RPMI8226 (cell line): ENCODE measurements around the gene ABI3BP.

ENCODE experiments used
- DNase-seq: peaks from one replicate; pipeline ENCODE4 v3.0.0-alpha.2; 2015

ABI3BP gene

DNA sequence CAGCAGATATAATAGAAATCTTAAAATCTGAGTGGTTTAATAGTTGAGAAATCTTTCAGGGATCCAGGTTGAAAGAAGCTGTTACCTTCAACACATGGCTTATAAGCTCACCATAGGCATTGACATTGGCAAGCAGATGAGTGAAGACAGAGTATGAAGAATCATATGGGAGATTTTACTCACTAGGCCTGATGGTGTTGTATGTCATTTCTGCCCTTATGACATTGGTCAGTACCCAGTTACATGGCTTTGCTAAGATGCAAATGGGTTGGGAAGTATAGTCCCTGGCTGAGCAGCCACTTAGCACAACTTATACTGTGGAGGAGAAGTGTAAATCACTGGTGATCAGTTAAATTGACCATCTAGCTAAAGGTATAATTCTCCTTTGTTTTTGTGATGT is 278.0 kb downstream of the ABI3BP start:
- DNase-seq, result no peak

DNA sequence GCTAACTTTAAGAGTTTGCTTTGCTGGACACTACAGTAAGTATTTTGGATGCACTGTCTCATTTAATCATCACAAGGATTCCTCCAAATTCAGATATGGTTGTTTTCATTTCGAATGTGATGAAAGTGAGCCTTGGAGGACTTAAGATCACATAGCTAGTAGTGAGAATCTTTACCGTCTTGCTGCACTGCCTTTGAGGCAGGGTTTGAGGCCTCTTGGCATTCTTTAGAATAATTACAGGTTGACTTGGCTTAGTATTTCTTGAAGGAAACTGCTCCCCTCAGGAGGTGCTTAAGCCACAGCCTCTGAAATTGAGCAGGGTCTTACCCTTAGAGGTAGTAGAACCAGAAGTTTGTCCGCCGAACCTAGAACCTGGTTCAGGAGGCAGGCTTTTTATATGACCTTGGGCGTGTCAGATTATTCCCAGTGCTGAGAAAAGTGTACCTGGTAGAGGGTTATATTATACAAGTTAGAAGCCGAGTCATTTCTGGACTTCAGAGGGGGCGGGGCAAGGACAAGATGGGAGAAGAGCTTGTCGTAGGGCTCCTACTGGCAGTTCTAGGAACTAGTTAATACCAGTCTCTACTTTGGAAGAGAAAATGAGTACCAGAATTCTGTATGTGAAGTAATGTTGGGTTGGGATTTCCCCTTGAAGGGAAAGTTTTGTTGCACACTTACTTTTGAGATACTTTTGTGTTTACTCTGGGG is 282.8 kb downstream of the ABI3BP start:
- DNase-seq, result peak; percentile 79

DNA sequence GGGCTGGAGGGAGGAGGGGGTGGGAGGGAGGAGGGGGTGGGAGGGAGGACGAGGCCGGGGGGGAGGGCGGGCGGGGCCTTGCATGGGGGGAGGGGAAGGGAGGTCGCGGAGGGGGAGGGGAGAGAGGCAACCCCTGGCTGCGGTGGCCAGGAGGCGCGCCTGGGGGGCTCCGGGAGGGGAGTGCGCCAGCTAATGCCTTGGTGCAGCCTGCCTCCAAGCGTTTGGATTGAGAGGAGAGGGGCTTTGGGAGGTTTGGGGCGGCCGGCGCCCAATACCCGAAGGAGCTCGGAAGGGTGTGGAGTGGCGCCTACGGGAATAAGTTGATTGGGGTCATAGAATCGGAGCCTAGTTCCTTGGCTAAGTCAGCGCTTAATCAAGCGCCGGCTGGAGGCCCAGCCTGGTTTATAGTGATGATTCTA is 283.4 kb downstream of the ABI3BP start:
- DNase-seq, result peak; percentile 42

DNA sequence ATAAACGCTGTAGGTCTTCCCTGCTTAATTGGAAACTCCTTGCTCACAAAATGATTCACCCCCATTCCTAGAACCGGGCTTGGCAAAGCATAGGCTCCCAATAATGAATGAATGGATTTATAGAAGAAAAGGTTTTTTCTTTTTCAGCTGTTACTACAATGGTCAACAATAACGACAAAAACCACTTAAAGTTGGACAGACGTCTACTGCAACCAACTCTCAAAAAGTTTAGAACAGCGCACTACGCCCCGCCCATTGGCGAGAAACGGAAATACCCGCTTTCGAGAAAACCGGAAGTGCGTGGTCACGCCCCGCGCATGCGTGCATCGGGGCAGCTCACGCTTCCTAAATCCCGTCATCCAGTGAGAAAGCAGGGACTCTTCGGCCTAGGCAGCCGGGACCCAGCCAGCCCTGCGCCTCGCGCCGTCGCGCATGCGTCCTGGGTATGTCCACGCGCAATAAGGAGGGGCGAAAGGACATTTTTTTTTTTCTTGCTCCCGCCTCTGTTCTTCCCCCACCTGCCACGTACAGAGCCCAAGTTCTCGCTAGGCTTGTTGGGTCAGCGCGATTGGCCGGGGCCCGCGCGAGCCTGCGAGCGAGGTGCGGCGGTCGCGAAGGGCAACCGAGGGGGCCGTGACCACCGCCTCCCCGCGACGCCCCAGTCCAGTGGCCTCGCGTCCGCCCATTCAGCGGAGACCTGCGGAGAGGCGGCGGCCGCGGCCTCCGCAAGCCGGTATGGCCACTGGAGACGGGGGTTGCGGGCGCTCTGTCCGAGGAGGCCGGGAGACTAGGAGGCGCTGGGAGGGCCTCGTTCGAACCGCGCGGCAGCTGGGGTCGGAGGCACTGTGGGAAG is 284.0 kb downstream of the ABI3BP start, which contains the start of gene TFG:
Gene TFG (plus strand): TSS at position 506 of the 853 bp plus-strand sequence. CDS start 4,192 bp downstream, outside the sequence.
- peak; percentile 99 for DNase-seq

DNA sequence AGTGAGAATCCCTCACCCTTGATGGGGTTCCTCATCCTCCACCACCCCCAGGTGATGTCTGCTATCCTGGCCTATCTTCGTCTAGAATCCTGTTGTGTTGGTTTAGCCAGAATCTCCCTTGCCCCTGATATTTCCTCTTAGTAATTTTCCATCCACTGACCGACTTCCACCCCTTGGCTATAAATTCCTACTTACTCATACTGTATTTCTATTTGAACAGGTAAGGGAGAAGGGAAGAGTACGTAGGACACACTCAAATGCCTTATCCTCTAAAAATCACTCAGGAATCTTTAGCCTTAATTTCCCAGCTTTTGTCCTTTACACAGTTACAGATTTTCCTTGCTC is 284.6 kb downstream of the ABI3BP start:
- no peak for DNase-seq

DNA sequence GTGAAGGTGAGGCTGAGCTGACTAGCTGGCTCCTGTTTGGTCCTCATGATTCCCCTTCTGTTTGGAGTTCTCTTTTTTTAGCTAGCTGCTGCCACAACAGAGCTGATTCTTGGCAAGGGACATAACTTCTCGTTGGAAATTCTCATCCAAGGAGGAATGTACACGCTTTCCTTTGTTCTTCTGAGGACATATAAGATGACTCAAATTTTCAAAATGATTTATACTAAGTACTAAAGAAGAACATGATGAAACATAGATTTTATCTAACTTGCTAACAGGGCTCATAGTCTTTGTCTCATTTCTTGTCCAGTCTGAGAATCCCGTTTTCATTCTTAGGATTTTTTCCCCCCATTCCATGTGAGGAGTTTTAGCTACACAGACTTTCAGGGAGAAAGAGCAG is 286.9 kb downstream of the ABI3BP start:
- no peak for DNase-seq

DNA sequence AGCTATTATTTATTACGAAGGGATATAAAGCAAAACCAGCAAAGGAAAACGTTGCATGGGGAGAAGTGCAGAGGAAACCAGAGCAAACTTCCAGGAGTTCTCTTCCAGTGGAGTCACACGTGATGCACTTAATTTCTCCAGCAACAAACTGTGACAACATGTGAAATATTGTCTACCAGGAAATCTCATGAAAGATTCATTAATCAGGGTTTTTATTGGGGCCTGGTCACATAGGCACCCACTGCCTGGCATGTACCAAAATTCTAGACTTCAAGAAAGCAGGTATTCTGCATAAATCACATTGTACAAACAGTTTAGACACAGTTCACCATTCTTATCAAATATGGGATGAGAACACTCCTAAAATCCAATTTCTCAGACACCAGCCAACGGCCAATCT is 289.4 kb downstream of the ABI3BP start:
- no peak for DNase-seq

DNA sequence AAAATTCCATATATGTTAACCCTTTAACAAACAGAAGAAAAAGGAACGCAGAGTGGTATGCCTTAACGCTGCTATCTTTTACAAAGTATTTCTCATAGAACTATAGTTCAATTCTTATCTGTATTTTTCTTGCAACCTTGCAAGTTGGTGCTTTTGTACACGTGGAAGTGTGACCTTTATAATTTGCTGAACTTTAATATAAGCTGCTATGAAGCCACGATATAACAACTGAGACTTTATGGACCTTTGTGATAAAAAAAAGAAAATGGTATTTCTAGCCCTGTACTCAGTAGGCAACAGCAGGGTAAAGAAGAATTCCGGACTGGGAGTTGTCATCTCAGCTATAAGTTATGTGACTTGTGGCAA is 290.3 kb downstream of the ABI3BP start:
- DNase-seq, result no peak

DNA sequence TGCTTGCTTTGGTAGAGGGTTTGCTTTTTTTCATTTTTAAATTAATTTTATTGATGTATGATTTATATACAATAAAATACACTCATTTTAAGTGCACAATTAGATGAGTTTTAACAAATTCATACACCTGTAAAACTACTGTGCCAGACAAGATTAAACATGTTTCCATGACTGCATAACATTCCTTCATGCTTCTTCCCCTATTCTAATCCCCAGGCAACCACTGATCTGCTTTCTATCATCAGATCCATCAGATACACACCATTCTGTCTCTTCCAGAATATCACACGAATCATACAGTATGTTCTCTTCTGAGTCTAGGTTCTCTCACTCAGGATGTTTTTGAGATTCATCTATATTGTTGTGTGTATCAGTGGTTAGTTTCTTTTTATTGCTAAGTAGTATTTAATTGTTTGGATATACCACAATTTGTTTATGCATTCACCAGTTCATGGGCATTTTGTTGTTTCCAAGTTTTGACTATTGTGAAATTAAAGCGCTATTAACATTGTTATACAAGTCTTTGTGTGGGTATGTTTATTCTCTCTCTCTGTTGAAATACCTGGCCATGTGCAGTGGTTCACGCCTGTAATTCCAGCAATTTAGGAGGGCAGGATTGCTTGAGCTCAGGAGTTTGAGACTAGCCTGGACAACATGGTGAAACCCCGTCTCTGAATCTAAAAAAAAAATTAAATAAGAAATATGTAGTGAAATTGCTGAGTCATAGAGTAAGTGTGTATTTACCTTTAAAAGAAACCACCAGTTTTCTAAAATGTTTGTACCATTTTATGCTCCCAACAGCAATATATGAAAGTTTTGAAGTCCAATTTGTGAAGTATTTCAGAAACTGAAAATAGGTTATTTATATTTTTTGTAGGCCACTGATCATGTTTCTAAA is 290.9 kb downstream of the ABI3BP start:
- DNase-seq, result no peak

DNA sequence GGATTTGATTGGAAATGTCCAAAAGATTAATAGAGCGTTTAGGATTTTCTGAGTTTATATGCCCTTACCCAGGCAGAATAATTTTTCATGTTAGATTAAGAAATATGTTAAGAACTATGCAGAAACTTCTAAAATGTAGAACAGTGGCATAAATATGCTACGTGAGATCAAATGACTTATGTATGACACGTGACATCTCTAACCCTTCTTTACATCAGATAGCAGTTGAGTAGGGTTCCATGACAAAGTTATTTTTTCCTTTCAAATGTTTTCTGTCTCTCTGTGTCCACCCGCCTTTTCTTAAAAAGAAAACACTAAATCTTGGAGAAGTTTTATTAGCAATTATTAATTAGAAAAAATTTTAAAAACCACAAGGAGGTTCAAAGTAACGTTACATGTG is 292.5 kb downstream of the ABI3BP start:
- no peak for DNase-seq
